ENCODE results near the gene U2SURP.

The U2SURP gene

GRCh38 chr3:143080196-143080595 lies 78.8 kb downstream of the U2SURP start:
- no peak overlapping the region for H3K14ac ChIP-seq (ENCODE audit: low read length)
- no peak overlapping the region for H3K4me3 ChIP-seq (ENCODE audit: low read depth, low read length)
- H3K79me2 ChIP-seq (ENCODE audit: control insufficient read depth, insufficient read depth, low read length, poor library complexity): no peaks in the 10 kb centered on the region
- H2AK5ac ChIP-seq (ENCODE audit: low read length): no peak overlapping the region
- no peaks in the 10 kb centered on the region for H3K27me3 ChIP-seq (ENCODE audit: insufficient read depth, low read length)
- no peak overlapping the region for H3K4me2 ChIP-seq (ENCODE audit: low read length)
- no peak overlapping the region for H4K8ac ChIP-seq (ENCODE audit: low read depth, low read length)
- no CpG with 5 or more reads among the region's 5 CpGs for WGBS (ENCODE audit: extremely low coverage, insufficient coverage, insufficient read length)
- H3K27ac ChIP-seq (ENCODE audit: low read depth, low read length): no peak overlapping the region
- H3K18ac ChIP-seq (ENCODE audit: low read length): no peak overlapping the region
- H4K91ac ChIP-seq (ENCODE audit: low read depth, low read length): no peak overlapping the region
- H2BK120ac ChIP-seq (ENCODE audit: insufficient read depth, low read length, poor library complexity): no peak overlapping the region
- H2BK12ac ChIP-seq (ENCODE audit: low read length): no peak overlapping the region
- H2AFZ ChIP-seq (ENCODE audit: insufficient read depth, low read length, poor library complexity): no peak overlapping the region
- peaks cover 0 to 2% of the 10 kb centered on the region in 2 experiments for H3K4me1 ChIP-seq (ENCODE audit: control insufficient read depth in 1 of 2, insufficient read depth in 2 of 2, low read length in 2 of 2)
- H3K79me1 ChIP-seq (ENCODE audit: low read length): no peaks in the 10 kb centered on the region
- no peak overlapping the region for H2BK5ac ChIP-seq (ENCODE audit: low read depth, low read length, poor library complexity)
- no peak overlapping the region for H3K9ac ChIP-seq (ENCODE audit: low read length)
- H3K36me3 ChIP-seq (ENCODE audit: control insufficient read depth in 1 of 2, insufficient read depth in 2 of 2, low read length in 2 of 2): no peaks in the 10 kb centered on the region
- H3K9me3 ChIP-seq (ENCODE audit: insufficient read depth, low read depth, low read length): peaks cover 6% of the 10 kb centered on the region
- no peak overlapping the region for H4K12ac ChIP-seq (ENCODE audit: low read depth, low read length)
- no peak overlapping the region for H3K4ac ChIP-seq (ENCODE audit: low read depth, low read length)
- no peak for DNase-seq
- no peak overlapping the region for H3K23ac ChIP-seq (ENCODE audit: low read length)

GRCh38 chr3:143081365-143081764 lies 80.0 kb downstream of the U2SURP start:
- Histone ChIP-seq H3K79me2 (ENCODE audit: control insufficient read depth, insufficient read depth, low read length, poor library complexity) (no peaks in the 10 kb centered on the region), H4K8ac (ENCODE audit: low read depth, low read length) (no peak overlapping the region), H3K4me1 (ENCODE audit: control insufficient read depth in 1 of 2, insufficient read depth in 2 of 2, low read length in 2 of 2) (peaks cover 0 to 2% of the 10 kb centered on the region in 2 experiments), H3K9ac (ENCODE audit: low read length) (no peak overlapping the region), H3K23ac (ENCODE audit: low read length) (no peak overlapping the region), H3K9me3 (ENCODE audit: insufficient read depth, low read depth, low read length) (peaks cover 6% of the 10 kb centered on the region), H3K4me3 (ENCODE audit: low read depth, low read length) (no peak overlapping the region), H2AFZ (ENCODE audit: insufficient read depth, low read length, poor library complexity) (no peak overlapping the region), H2AK5ac (ENCODE audit: low read length) (no peak overlapping the region), H3K36me3 (ENCODE audit: control insufficient read depth in 1 of 2, insufficient read depth in 2 of 2, low read length in 2 of 2) (no peaks in the 10 kb centered on the region), H3K14ac (ENCODE audit: low read length) (no peak overlapping the region), H3K27ac (ENCODE audit: low read depth, low read length) (no peak overlapping the region), H3K18ac (ENCODE audit: low read length) (no peak overlapping the region), H3K79me1 (ENCODE audit: low read length) (no peaks in the 10 kb centered on the region), H2BK120ac (ENCODE audit: insufficient read depth, low read length, poor library complexity) (no peak overlapping the region), H2BK12ac (ENCODE audit: low read length) (no peak overlapping the region), H4K91ac (ENCODE audit: low read depth, low read length) (no peak overlapping the region), H3K4me2 (ENCODE audit: low read length) (no peak overlapping the region), H2BK5ac (ENCODE audit: low read depth, low read length, poor library complexity) (no peak overlapping the region), H3K27me3 (ENCODE audit: insufficient read depth, low read length) (no peaks in the 10 kb centered on the region), H4K12ac (ENCODE audit: low read depth, low read length) (no peak overlapping the region), H3K4ac (ENCODE audit: low read depth, low read length) (no peak overlapping the region)
- WGBS (ENCODE audit: extremely low coverage, insufficient coverage, insufficient read length): no CpG with 5 or more reads among the region's 1 CpG
- no peak for DNase-seq

- H2AK5ac ChIP-seq (ENCODE audit: low read length): no peak overlapping the region
- H2AFZ ChIP-seq (ENCODE audit: insufficient read depth, low read length, poor library complexity): no peak overlapping the region
- H3K4ac ChIP-seq (ENCODE audit: low read depth, low read length): no peak overlapping the region
- no peak overlapping the region for H3K4me2 ChIP-seq (ENCODE audit: low read length)
- no peaks in the 10 kb centered on the region for H3K79me1 ChIP-seq (ENCODE audit: low read length)
- no peak overlapping the region for H3K18ac ChIP-seq (ENCODE audit: low read length)
- H3K14ac ChIP-seq (ENCODE audit: low read length): no peak overlapping the region
- H3K4me3 ChIP-seq (ENCODE audit: low read depth, low read length): no peak overlapping the region
- H3K36me3 ChIP-seq (ENCODE audit: control insufficient read depth in 1 of 2, insufficient read depth in 2 of 2, low read length in 2 of 2): no peaks in the 10 kb centered on the region
- no peak overlapping the region for H3K23ac ChIP-seq (ENCODE audit: low read length)
- H4K12ac ChIP-seq (ENCODE audit: low read depth, low read length): no peak overlapping the region
- WGBS (ENCODE audit: extremely low coverage, insufficient coverage, insufficient read length): no CpG with 5 or more reads among the region's 19 CpGs
- no peak overlapping the region for H2BK12ac ChIP-seq (ENCODE audit: low read length)
- H3K9me3 ChIP-seq (ENCODE audit: insufficient read depth, low read depth, low read length): peaks cover 6% of the 10 kb centered on the region
- H2BK5ac ChIP-seq (ENCODE audit: low read depth, low read length, poor library complexity): no peak overlapping the region
- no peaks in the 10 kb centered on the region for H3K79me2 ChIP-seq (ENCODE audit: control insufficient read depth, insufficient read depth, low read length, poor library complexity)
- DNase-seq: no peak
- H3K4me1 ChIP-seq (ENCODE audit: control insufficient read depth in 1 of 2, insufficient read depth in 2 of 2, low read length in 2 of 2): peaks cover 0 to 2% of the 10 kb centered on the region in 2 experiments
- no peak overlapping the region for H2BK120ac ChIP-seq (ENCODE audit: insufficient read depth, low read length, poor library complexity)
- H3K9ac ChIP-seq (ENCODE audit: low read length): peak overlapping the region; percentile 22
- no peak overlapping the region for H3K27ac ChIP-seq (ENCODE audit: low read depth, low read length)
- H3K27me3 ChIP-seq (ENCODE audit: insufficient read depth, low read length): no peaks in the 10 kb centered on the region
- no peak overlapping the region for H4K91ac ChIP-seq (ENCODE audit: low read depth, low read length)
- no peak overlapping the region for H4K8ac ChIP-seq (ENCODE audit: low read depth, low read length)
Measured at GRCh38 chr3:143081844-143082778, 80.7 kb downstream of the U2SURP start.

GRCh38 chr3:143083781-143084180 lies 82.4 kb downstream of the U2SURP start:
- Histone ChIP-seq H3K23ac (ENCODE audit: low read length) (no peak overlapping the region), H3K14ac (ENCODE audit: low read length) (no peak overlapping the region), H2BK5ac (ENCODE audit: low read depth, low read length, poor library complexity) (no peak overlapping the region), H3K9ac (ENCODE audit: low read length) (no peak overlapping the region), H3K18ac (ENCODE audit: low read length) (no peak overlapping the region), H4K12ac (ENCODE audit: low read depth, low read length) (no peak overlapping the region), H3K4ac (ENCODE audit: low read depth, low read length) (no peak overlapping the region), H3K4me1 (ENCODE audit: control insufficient read depth in 1 of 2, insufficient read depth in 2 of 2, low read length in 2 of 2) (peaks cover 0 to 2% of the 10 kb centered on the region in 2 experiments), H2BK120ac (ENCODE audit: insufficient read depth, low read length, poor library complexity) (no peak overlapping the region), H3K36me3 (ENCODE audit: control insufficient read depth in 1 of 2, insufficient read depth in 2 of 2, low read length in 2 of 2) (no peaks in the 10 kb centered on the region), H3K79me2 (ENCODE audit: control insufficient read depth, insufficient read depth, low read length, poor library complexity) (no peaks in the 10 kb centered on the region), H3K27ac (ENCODE audit: low read depth, low read length) (no peak overlapping the region), H3K27me3 (ENCODE audit: insufficient read depth, low read length) (no peaks in the 10 kb centered on the region), H2AFZ (ENCODE audit: insufficient read depth, low read length, poor library complexity) (no peak overlapping the region), H3K9me3 (ENCODE audit: insufficient read depth, low read depth, low read length) (peaks cover 6% of the 10 kb centered on the region), H4K91ac (ENCODE audit: low read depth, low read length) (no peak overlapping the region), H3K4me3 (ENCODE audit: low read depth, low read length) (no peak overlapping the region), H2AK5ac (ENCODE audit: low read length) (no peak overlapping the region), H3K4me2 (ENCODE audit: low read length) (no peak overlapping the region), H2BK12ac (ENCODE audit: low read length) (no peak overlapping the region), H3K79me1 (ENCODE audit: low read length) (no peaks in the 10 kb centered on the region), H4K8ac (ENCODE audit: low read depth, low read length) (no peak overlapping the region)
- WGBS (ENCODE audit: extremely low coverage, insufficient coverage, insufficient read length): no CpG with 5 or more reads among the region's 3 CpGs
- no peak for DNase-seq
